GM19467 (cell line): ENCODE data around the gene HOXA9.

Source experiments
- ATAC-seq: cut with Tn5 transposase; IDR thresholded peaks from one replicate; pipeline ENCODE4 v1.9.1; 2021; ENCODE audit warnings: mild to moderate bottlenecking, moderate library complexity; ENCODE audit not compliant: unreplicated experiment

HOXA9 gene

DNA sequence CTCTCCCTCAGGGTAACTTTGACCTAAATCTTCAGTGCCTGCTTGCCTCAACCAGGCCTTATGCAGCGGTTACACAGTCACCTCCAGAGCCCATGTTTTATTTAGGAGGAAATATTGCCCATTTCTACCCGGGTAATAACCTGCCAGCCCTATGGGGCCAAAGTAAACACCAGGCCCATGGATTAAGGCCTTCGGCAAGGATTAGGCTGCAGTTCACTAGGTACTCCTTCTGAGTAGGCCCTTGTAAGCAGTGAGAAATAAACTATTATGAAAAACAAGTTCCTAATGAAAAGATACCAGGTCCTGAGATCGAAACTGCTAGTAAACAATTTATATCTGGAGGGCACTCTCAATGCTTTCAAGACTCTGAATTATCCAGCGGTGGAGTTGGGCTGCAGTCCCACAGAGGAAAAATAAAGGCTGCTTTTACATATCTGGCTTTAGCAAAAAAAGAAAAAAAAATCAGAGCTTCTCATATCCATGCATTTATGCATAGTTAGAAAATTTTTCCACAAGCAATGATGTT, 12.5 kb upstream of the HOXA9 start:
- no peak for ATAC-seq

DNA sequence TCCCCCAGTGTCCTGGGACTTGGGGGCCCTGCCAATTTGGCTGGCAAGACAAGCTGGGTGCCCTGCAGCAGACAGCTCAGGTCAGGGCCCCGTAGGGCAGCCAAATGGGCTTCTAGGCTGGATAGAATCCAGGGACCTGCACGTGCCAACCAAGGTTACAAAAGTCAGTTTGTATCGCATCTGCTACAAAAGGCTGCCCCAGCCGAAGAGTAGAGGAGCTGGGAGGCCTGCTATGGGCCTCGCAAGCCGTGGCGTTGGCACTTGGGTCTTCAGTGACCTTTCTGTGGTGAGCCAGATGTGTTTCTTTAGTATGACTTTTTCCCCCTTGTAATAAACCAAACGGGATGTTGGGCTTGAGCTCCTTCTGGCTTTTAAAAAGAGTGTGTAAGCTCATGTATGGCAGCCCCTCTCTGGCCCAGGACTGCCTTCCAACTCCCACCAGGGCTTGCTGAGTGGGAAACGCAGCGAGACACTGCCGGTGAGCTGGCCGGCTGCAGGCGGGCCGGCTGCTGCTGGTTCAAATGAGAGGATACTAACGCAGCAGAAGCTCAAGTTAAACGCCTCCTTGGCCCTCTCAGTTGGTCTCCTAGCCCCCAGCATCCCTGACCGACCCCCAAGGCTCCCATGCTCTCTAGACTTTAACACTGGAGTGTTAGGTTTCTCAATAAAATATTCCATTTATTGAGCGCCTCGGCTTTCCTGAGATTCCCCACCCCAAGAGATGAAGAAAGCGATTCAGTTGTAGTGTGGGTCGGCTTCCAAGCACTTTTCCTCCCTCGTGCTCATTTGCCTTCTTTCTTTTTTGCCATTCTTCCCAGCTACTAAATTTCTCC, 11.8 kb upstream of the HOXA9 start:
- ATAC-seq, result no peak

DNA sequence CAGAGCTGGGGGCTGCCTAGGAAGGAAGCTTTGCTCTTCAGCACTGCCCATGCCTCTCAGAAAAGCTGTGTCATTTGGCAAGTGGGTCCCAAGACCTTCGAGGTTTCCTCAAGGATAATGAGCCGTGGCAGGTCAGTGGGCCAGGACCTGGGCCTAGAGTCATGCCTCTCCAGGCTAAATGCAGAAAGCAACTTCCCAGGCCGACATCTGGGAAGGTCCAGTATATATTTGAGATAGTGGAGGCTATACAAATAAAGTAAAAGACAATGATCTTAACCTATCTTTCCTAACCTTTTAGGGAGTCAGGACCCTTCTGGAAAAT, 11.1 kb upstream of the HOXA9 start:
- ATAC-seq, result no peak

DNA sequence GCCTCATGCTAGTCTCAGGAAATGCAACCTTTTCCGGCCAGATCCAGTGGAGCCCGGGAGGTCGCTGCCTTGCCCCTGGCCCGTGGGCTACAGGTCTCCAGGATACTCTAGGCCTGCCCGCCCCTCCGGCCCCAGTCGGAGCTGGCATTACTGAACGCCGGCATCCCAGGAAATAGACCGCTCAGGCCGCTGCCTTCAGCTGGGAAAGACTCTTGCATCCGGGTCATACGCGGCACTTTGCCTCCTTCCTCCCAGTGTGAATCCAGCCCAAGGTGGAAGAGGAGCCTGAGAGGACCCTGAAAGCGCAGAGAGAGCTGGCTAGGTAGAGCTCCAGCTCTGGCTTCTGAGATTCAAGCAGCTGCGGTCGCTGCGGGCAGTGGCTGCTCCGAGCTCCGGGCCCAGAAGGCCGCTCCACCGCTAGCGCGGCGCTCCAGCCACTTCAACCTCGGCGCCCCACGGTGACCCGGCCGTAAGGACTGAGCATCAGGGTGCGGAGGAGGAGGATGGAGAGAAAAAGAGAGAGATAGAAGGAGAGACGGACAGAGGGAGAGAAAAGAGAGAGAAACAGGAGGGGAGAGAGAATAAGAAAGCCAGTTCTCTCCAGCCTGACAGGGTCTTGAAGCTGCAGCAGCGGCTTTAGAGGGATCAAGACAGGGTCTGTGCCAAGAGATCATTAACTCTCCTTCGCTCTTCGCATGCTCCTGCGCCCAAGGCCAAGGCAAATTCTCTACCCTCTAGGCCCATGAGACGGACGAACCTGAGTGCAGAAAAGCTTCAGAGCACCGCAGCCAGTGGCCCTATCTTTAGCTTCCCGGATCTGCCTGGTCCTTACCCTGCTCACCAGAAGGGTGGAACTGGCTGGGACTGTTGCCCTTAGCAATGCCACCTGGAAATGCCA, 10.5 kb upstream of the HOXA9 start:
- ATAC-seq, result no peak

DNA sequence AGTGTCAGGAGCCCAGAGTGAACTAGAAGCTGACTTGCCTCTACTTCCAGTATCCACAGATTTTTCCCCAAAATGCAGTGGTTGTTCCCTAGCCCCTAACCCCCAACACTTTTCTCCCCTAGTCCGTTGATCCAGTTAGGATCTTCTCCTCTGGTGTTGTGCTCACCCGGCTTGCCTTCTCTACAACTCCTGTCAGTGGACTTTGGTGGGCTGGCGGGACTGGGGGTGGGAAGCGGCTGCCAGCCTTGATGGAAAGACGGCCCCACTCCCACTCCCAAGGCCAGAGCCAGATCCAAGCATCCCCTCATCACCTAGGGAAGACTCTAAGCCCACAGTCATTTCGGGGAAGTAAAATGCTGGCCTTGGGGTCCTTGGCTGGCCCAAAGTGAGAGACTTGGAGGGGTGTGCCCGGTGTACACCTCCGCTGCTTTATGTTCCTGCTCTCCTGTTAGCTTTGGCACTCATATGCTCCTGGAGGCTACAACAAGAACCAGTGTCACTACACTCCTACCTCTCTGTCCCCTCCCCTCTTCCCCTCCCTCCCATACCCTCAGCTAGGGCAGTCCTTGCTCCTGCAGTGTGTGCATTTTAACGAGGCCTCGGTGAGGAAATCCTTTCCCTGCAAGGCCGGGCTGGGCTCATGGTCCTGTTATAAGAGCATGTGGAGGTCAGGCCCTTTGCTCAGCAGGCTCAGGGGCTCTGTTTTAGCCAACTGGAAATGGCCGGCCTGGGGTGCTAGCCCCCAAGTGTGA, 9.7 kb upstream of the HOXA9 start:
- no peak for ATAC-seq

DNA sequence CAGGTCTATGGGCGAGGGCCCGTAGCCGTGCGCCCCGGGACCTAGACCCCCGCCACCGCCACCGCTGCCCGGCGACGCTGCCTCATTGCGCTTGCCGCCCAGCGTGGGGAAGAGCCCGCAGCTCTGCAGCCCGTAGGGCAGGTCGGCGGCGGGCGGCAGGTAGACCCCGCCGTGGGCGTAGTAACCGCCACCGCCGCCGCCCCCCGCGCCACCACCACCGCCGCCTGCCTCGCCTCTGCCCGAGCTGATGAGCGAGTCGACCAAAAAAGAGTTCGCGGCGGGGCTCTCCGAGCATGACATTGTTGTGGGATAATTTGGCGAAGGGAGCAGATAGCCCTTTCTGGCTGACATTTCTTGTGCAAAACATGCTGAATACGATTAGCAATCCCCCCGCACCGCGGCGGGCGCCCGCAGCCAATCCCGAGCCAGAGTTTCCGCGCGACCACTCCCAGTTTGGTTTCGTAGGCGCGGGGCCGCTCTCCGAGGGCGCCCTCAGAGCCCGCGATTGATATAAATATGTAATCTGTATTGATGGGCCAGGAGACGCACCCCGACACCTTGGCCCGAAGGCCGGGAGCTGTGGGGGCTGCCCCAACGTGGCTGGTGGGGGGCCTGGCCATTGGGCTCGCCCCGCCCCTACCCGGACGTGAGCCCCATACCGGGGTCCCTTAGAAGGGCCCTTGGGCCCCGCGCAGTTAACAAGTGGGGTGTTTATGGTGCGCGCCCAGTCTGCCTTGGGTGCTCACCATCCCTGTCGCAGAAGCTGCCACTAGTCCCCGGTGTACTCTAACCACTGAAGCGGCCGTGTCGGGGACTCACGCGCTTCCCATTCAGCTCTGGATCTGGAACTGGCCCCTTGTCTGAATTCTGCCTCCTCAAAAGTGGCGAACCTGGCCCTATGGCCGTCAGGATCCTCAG, 8.9 kb upstream of the HOXA9 start, which contains the start of gene HOXA10:
TSS of gene HOXA10 (minus strand) at position 365 of the 918 bp plus-strand sequence. CDS start at position 351, 14 bp downstream.
- ATAC-seq, result no peak

DNA sequence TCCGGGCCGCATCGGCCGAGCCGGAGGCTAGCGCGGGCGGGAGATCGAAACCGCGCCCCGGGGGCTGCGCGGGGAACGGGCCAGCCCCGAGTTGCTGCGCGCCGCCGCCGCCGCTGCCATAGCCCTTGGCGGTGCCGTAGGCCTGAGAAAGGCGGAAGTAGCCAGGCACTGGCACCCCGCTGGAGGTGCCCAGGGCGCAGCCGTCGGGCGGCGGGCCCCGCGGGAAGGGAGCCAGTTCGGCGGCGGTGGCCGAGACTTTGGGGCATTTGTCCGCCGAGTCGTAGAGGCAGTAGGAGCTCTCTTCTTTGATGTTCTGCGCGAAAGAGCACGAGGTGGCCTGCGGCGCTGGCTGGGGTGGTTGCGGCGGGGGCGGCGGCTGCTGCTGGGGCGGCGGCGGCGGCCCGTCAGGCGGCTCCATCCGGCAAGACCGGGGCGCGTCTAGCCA, 8.2 kb upstream of the HOXA9 start:
- no peak for ATAC-seq

DNA sequence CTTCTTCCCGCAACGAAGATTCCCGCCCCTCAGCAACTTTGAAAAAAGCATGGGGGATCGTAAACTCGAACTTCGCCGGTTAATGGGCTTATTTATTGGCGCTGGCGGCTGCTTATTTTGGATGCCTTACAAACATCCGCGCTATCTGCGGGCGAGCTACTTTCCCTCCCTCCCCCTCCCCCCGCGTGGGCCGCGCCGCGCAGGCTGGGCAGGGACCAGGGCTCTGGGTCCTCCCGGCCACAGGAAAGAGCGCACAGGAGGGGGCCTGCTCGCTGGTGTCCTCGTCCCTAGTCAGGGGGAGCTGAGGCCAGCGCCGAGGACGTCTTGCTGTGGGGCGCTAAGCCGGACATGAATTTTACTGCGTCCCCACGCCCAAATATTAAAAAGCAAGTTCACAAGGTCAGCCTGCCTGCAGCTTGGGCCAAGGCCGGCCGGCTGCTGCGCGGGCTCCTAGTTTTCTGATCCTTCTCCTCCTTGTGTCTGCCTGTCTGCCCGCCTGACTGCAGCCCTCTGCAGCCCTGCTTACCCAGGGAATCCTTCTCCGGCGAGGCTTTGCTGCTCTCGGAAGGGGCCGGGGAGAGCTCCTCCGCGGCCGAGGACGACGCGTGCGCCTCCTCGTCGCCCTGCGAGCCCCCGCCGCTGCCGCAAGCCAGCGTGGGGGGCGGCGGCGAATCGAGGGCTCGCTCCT, 7.6 kb upstream of the HOXA9 start:
- ATAC-seq, result no peak

DNA sequence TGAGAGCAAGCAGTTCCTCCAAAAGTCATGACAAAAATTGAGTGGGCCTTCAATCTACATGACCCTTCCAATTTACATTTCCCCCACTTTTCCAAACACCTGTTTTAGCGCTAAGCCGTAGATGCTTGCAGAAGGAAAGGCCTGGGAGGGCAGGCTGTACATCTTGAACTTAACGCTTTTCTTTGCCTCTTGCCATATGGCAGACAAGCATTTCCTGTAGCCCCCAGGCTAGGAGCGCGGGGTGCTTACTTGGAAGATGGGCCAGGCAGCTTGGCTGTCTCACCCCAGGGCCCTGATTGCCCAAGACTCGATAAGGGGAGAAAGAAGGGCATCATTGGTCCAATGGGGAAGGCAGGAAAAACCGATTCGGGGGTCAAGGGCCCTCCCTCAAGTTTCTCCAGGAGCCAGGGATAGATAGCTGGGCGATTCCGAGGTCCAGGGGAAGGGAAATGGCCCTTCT, 7.0 kb upstream of the HOXA9 start:
- no peak for ATAC-seq

DNA sequence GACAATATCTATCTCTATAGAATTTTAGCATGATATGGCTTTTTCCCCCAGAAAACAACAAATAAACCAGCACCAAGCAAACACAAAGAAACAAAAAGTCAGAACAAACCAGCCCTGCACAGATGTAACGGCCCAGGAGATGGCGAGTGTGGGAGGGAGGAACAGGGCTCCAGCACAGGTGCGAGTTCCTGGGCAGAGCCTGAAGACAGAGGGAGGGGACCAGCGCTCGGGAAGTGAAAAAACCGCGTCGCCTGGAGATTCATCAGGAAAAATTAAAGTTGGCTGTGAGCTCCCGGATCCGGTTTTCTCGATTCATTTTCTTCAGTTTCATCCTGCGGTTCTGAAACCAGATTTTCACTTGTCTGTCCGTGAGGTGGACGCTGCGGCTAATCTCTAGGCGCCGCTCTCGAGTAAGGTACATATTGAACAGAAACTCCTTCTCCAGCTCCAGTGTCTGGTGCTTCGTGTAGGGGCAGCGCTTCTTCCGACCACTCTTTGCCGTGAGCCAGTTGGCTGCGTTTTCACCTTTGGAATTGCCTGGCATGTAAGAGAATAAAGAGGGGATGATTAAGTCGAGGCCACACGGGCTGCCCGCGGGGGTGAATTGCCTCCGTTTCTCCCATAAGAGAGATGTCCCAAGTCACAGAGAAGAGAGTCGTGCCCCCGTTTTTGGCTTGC, 6.4 kb upstream of the HOXA9 start:
- no peak for ATAC-seq

DNA sequence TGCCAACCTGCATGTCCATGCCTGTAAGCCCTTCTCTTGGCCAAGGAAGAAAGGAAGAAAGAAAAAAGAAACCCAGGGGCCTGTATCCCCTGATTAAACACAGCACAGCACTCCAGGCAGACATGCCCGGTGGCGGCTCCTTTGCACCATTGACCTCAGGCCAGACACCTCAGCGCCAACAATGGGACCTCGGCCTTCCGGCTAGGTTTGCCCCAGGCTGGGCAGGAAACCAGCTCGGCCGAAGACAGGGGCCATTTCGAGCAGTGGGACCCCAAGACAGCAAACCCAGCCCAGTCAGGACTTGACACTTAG, 5.9 kb upstream of the HOXA9 start:
- ATAC-seq, result no peak

DNA sequence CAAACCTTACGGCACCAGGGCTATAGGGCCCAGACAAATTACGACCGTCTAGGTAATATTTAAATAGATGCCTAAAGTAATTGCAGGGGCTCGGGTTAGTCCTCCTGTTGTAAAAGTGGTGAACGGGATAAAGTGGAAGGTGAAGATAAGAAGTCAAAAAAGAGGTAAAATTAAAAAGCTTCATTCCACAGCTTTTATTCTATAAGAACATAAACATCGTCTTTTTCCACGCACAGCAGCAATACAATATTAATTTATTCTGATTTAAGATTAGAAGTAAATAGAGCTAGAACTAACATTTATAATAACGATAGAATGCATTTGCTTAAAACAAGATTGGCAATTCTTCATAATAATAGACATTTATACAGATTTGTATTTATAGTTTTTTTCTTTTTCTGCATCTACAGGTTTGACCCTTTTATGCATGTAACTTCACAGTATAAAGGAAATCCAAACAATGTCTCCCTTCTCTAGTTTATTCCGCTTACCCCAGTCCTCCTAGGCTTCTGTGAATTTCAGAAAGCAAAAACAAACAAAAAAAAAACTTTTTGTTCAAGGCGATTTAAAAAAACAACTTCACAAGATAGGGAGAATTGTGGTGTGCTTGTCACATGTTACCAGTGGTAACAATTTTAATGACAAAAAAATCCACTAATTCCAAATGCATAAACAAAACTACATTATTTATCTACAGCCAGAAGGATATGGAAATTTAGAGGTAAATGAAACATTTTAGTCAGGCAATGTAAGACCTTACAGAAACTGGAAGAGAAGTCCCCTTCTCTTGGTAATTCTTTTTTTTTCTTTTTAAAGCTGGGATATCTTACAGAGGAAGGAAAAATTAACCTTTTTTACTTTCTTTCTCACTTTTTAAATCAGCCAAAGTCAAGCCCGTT, 5.3 kb upstream of the HOXA9 start:
- ATAC-seq, result no peak

DNA sequence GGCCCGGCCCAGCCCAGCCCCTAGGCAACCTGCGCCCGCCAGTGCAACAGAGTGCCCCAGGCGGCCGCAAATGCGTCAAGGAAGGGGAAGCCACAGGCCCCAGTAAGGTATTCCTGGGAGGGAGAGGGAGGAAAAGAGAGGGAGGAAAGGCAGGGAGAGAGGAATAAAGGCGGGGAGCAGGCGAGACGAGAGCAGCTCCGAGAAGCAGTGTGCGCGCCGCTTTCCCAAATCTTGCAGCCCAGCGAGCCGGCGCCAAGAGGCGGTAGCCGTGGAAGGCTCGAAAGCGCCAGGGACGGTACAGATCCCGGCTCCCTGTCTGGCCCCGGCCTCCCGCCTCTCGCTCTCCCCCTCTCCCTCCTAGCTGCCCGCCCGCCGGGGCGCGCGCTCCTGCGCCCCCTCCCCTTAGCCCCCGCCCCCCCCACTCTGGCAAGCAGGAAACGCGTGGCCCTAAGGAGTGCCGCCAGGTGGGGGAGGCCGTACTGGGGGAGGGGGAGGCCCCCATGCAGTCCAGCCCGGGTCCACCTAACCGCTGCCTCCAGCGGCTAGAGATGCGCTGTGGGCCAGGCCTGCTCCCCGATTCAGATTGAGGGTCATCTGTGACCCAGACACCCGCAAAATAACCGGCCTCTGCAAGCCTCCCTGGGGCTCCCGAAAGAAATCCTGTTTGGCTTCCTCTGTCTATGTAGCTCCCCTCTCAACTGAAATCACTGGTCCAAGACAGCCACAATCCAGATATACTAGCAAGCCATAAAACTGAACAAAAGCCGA, 4.5 kb upstream of the HOXA9 start:
- no peak for ATAC-seq

DNA sequence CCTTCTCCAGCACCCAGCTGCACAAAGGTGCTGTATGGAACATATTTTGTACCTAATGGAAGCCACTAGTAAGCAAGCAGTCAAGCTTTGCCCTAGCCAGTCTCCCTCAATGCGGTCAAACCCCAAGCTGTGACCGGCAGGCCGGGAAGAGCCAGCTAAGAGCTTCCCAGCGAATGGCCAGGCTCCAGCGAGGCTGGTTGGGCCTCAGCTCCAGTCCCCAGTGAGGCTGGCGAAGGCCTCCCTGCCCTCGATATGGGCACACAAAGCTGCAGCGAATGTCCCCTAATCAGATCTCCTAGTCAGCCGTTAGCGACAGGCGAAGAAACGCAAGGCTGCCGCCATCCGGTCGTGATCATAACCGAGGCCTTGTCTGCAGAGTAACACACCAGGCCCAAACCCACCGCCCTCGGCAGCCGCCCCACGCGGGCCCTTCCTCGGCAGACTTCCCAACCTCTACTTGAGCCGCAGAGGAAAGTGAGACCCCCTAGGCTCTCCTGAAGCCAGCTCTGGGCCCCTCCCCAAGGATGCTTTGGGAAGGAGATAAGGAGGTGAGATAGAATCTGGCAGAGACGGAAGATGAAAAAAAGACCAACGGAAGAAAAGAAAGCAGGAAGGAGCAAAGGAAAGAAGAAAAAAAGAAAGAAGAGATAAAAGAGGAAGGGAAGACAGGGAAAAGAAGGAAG, 3.1 kb upstream of the HOXA9 start:
- no peak for ATAC-seq

DNA sequence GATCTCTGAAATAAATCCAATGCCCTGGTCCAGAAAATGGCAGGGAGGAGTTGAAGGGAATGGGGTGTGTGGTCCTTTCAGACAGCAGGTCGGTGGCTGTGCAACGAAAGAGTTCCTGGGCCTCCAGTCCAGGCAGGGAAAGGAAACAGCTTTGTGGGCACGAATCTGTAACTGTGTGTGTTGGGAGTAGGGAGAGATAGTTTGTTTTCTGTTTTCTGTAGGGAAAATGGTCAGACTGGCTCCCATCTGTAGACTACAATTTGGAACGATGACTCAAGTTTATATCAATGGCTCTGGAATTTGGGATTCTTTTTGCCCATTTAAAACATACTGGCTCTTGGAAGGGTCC, 2.6 kb upstream of the HOXA9 start:
- ATAC-seq, result no peak
